ENCODE measurements around the gene APOBEC3C. TPM values are rescaled to one million over a fixed set of nuclear protein-coding genes. Genes with fewer than 3 reads are reported as not detected.
"Not testable (repeated sequence)": the region's sequence is repeated elsewhere in the genome, so short reads cannot be mapped to it uniquely, and the experiment has no call there.

APOBEC3C gene
- total and polyA plus RNA-seq, 3 donors from 2014 or later: 58.4 to 76.6 (median 61.3) TPM

- TF ChIP-seq CTCF (IDR thresholded peaks at IDR 0.05) (no peak), POLR2A (IDR thresholded peaks at IDR 0.05) (no peak)
- H3K4me1 ChIP-seq: no peaks in the 10 kb centered on the region
- intact Hi-C loops (cut with DNase I; ENCODE audit: low total_unique reads): no loop called here
- no peaks in the 10 kb centered on the region for H3K9me3 ChIP-seq
- H3K27me3 ChIP-seq: no peaks in the 10 kb centered on the region
- no peak overlapping the region for H3K4me3 ChIP-seq
- WGBS, 2 donors: 71 to 73% methylated on average over 18 of the region's 18 CpGs
- no peaks in the 10 kb centered on the region for H3K36me3 ChIP-seq (ENCODE audit: low read depth, missing control alignments)
- no peak for DNase-seq
- no peak overlapping the region for H3K27ac ChIP-seq
Measured at GRCh38 chr22:38974170-38974825, 39.8 kb upstream of the APOBEC3C start.

- intact Hi-C loops (cut with DNase I; ENCODE audit: low total_unique reads): no loop called here
- Histone ChIP-seq H3K4me3 (no peak overlapping the region), H3K36me3 (ENCODE audit: low read depth, missing control alignments) (no peaks in the 10 kb centered on the region), H3K27ac (no peak overlapping the region), H3K9me3 (no peaks in the 10 kb centered on the region), H3K4me1 (no peaks in the 10 kb centered on the region), H3K27me3 (no peaks in the 10 kb centered on the region)
- DNase-seq: no peak
- TF ChIP-seq CTCF (IDR thresholded peaks at IDR 0.05): no peak
- no peak for TF ChIP-seq POLR2A (IDR thresholded peaks at IDR 0.05)
- WGBS, 2 donors: 81 to 82% methylated on average over 6 to 7 of the region's 7 CpGs
Measured at GRCh38 chr22:38974826-38975175, 39.3 kb upstream of the APOBEC3C start.

GRCh38 chr22:38977289-38977688 lies 36.8 kb upstream of the APOBEC3C start:
- H3K27me3 ChIP-seq; H3K4me3 ChIP-seq; H3K36me3 ChIP-seq (ENCODE audit: low read depth, missing control alignments); DNase-seq; H3K9me3 ChIP-seq; intact Hi-C loops (cut with DNase I; ENCODE audit: low total_unique reads); H3K27ac ChIP-seq: not testable (repeated sequence)
- H3K4me1 ChIP-seq: peaks cover 11% of the 10 kb centered on the region
- WGBS, 2 donors: 95 to 98% methylated on average over 4 of the region's 4 CpGs

GRCh38 chr22:38980587-38980986 lies 33.5 kb upstream of the APOBEC3C start:
- intact Hi-C loops (cut with DNase I; ENCODE audit: low total_unique reads); H3K27ac ChIP-seq; H3K36me3 ChIP-seq (ENCODE audit: low read depth, missing control alignments); H3K9me3 ChIP-seq; H3K27me3 ChIP-seq; DNase-seq; H3K4me3 ChIP-seq: not testable (repeated sequence)
- WGBS, 2 donors: 46 to 55% methylated on average over 10 of the region's 10 CpGs
- H3K4me1 ChIP-seq: peaks cover 16% of the 10 kb centered on the region

GRCh38 chr22:38981005-38981991 lies 32.8 kb upstream of the APOBEC3C start:
- intact Hi-C loops (cut with DNase I; ENCODE audit: low total_unique reads): no loop called here
- DNase-seq: peak; percentile 55
- Histone ChIP-seq H3K27me3 (no peaks in the 10 kb centered on the region), H3K4me1 (peaks cover 16% of the 10 kb centered on the region), H3K4me3 (peak overlapping the region; percentile 15 to 20), H3K36me3 (ENCODE audit: low read depth, missing control alignments) (no peaks in the 10 kb centered on the region), H3K9me3 (no peaks in the 10 kb centered on the region), H3K27ac (peak overlapping the region in 1 of 2 donors; percentile 29)
- peak; percentile 15 to 23 (median 23) for TF ChIP-seq CTCF (IDR thresholded peaks at IDR 0.05)
- TF ChIP-seq POLR2A (IDR thresholded peaks at IDR 0.05): no peak
- WGBS, 2 donors: 4 to 6% methylated on average over 26 to 27 of the region's 27 CpGs

Measured in testis (tissue), 3 donors.